Omental fat pad (tissue), 4 donors: Measurements from ENCODE around the gene BHMT. TPM values are rescaled to one million over a fixed set of nuclear protein-coding genes. Genes with fewer than 3 reads are reported as not detected.

Experiments used
- ATAC-seq: fragments of 150-250 bp; one replicate; pipeline ENCODE4 v1.9.1; 2016; ENCODE audit warnings: mild to moderate bottlenecking, moderate library complexity; ENCODE audit not compliant: low FRiP score
- DNase-seq: peaks from one replicate; pipeline ENCODE4 v3.0.0-alpha.2; 2019; ENCODE audit warnings: low spot score
- CTCF ChIP-seq, 3 donors: fragments of 450-650 bp; IDR thresholded peaks; one replicate each; pipeline ENCODE4 v1.5.1; 2016 to 2017; ENCODE audit warnings: antibody characterized with exemption in 3 of 3, mild to moderate bottlenecking in 3 of 3, moderate library complexity in 2 of 3
- total RNA-seq, 4 donors: library from RNA; depleted of rRNA; stranded (reverse); fragments of >200 nt; gene quantifications; one replicate each; pipeline ENCODE4 v1.1.0, GENCODE V29; 2016

BHMT gene
- total RNA-seq, 4 donors from 2014 or later: 0.28 to 3.8 (median 2.4) TPM

GRCh38 chr5:79111960-79112702 lies 522 bp downstream of the BHMT start:
- no peak for DNase-seq
- ATAC-seq: no peak
- TF ChIP-seq CTCF (IDR thresholded peaks at IDR 0.05): no peak

- DNase-seq: no peak
- no peak for ATAC-seq
- no peak for TF ChIP-seq CTCF (IDR thresholded peaks at IDR 0.05)
These were observed 1.1 kb downstream of the BHMT start for GRCh38 chr5:79112703-79113058.

- no peak for DNase-seq
- peak; percentile 96 for ATAC-seq
- TF ChIP-seq CTCF (IDR thresholded peaks at IDR 0.05): no peak
These were observed 7.9 kb downstream of the BHMT start for GRCh38 chr5:79119486-79119885.

GRCh38 chr5:79120221-79120620 lies 8.6 kb downstream of the BHMT start:
- TF ChIP-seq CTCF (IDR thresholded peaks at IDR 0.05): no peak

GRCh38 chr5:79122973-79123372 lies 11.4 kb downstream of the BHMT start:
- TF ChIP-seq CTCF (IDR thresholded peaks at IDR 0.05): no peak
- DNase-seq (no peak), ATAC-seq (no peak)

More at GRCh38 chr5:79120221-79120620, 8.6 kb downstream of the BHMT start:
- no peak for DNase-seq
- ATAC-seq: peak; percentile 26

- no peak for ATAC-seq
- TF ChIP-seq CTCF (IDR thresholded peaks at IDR 0.05): no peak
- no peak for DNase-seq
These were observed 13.0 kb downstream of the BHMT start for GRCh38 chr5:79124607-79125006.

GRCh38 chr5:79130781-79131180 lies 19.2 kb downstream of the BHMT start:
- ATAC-seq (no peak), DNase-seq (no peak)
- TF ChIP-seq CTCF (IDR thresholded peaks at IDR 0.05): no peak
